SK-MEL-5 (cell line): ENCODE data around the gene IL1RAP. TPM values are rescaled to one million over a fixed set of nuclear protein-coding genes. Genes with fewer than 3 reads are reported as not detected.

Experiments
- DNase-seq: peaks from one replicate; pipeline ENCODE4 v3.0.0-alpha.2; 2016; ENCODE audit warnings: low read depth, low spot score
- in situ Hi-C: cut with HindIII; loops from 2 replicates; pipeline ENCODE4 v1.10.0; 2016; ENCODE audit warnings: low sequenced_read_pairs, high pct_unique_total_duplicates, low pct_unique_long_range_greater_than_20kb
- total RNA-seq: library from RNA; depleted of rRNA; stranded (reverse); fragments of >200 nt; shearing (Covaris generic); gene quantifications from 2 replicates; pipeline ENCODE4 v1.2.3, GENCODE V29; 2014; rRNA removed

The IL1RAP gene
- total RNA-seq, 1 experiment from 2014 or later = 514 TPM

- peak; percentile 82 for DNase-seq
- in situ Hi-C loops = no loop called here
Measured at GRCh38 chr3:190701096-190701532, 187.2 kb downstream of the IL1RAP start.

- DNase-seq = no peak
- in situ Hi-C loops = no loop called here
Measured at GRCh38 chr3:190706582-190706981, 192.7 kb downstream of the IL1RAP start.

Other genes with a start within 250 kb of the IL1RAP start
- gene CLDN1, start 191.6 kb upstream of the IL1RAP start, total RNA-seq = 42.9 and 44.3 TPM in 2 replicates
- gene CLDN16, start 125.9 kb upstream of the IL1RAP start, total RNA-seq = not detected in 2 replicates
- 0.19 and 0.21 TPM in 2 replicates for gene TMEM207, start 64.2 kb upstream of the IL1RAP start, total RNA-seq